OCI-LY1 (cell line): ENCODE results near the gene SSX4.
"Not testable (repeated sequence)": the region's sequence is repeated elsewhere in the genome, so short reads cannot be mapped to it uniquely, and the experiment has no call there.

Experiments
- EZH2 ChIP-seq: fragments of 200-600 bp; sonication (generic), shearing (Covaris generic); IDR thresholded peaks from 2 replicates; pipeline ENCODE4 v1.8.0; 2017; ENCODE audit warnings: borderline replicate concordance, mixed run types, mild to moderate bottlenecking, antibody characterized with exemption, low read length, moderate library complexity, mixed read lengths
- TF ChIP-seq, protein P1 (sequence below): fragments of 200-600 bp; sonication (generic), shearing (Covaris generic); IDR thresholded peaks from 2 replicates; pipeline ENCODE4 v1.5.1; 2017; ENCODE audit warnings: mild to moderate bottlenecking, antibody characterized with exemption, low read length, moderate library complexity, mixed read lengths

DNA sequence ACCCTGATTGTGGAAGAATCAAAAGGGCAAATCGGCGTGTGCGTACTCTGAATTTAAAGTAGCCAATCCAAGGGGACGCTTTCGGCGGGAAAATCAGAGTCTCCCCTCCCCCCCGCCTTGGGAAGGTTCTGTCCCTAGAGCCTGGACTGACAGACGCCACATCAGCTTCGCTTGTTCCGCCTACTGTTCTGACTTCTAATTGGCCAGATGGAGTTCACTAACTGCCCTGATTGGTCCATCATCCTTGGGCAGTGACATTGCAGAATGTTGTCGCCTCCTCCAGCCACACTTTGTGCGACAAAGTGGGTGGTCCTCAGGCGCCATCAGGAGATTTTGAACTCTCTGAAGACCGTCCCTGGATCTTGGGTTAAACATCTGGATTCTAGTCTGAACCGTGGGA is 28.5 kb downstream of the SSX4 start, which contains the start of gene SSX4B:
- TF ChIP-seq, protein P1, sequence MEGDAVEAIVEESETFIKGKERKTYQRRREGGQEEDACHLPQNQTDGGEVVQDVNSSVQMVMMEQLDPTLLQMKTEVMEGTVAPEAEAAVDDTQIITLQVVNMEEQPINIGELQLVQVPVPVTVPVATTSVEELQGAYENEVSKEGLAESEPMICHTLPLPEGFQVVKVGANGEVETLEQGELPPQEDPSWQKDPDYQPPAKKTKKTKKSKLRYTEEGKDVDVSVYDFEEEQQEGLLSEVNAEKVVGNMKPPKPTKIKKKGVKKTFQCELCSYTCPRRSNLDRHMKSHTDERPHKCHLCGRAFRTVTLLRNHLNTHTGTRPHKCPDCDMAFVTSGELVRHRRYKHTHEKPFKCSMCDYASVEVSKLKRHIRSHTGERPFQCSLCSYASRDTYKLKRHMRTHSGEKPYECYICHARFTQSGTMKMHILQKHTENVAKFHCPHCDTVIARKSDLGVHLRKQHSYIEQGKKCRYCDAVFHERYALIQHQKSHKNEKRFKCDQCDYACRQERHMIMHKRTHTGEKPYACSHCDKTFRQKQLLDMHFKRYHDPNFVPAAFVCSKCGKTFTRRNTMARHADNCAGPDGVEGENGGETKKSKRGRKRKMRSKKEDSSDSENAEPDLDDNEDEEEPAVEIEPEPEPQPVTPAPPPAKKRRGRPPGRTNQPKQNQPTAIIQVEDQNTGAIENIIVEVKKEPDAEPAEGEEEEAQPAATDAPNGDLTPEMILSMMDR, result not testable (repeated sequence)
- TF ChIP-seq EZH2, result not testable (repeated sequence)
